Spinal cord (tissue), 10 donors: ENCODE results near the gene XBP1. TPM values are rescaled to one million over a fixed set of nuclear protein-coding genes. Genes with fewer than 3 reads are reported as not detected.
"Not testable (repeated sequence)": the region's sequence is repeated elsewhere in the genome, so short reads cannot be mapped to it uniquely, and the experiment has no call there.

Source experiments
- DNase-seq, 6 donors: peaks; one replicate each; pipeline versions ENCODE4 v3.0.0 to v3.0.0-alpha.2; 2013 to 2015; ENCODE audit warnings: low spot score in 6 of 6, low read depth in 4 of 6
- H3K27ac ChIP-seq: one replicate; pipeline ENCODE4 v1.5.1; 2013; ENCODE audit warnings: low read depth, low read length, control low read depth
- H3K27me3 ChIP-seq: one replicate; pipeline ENCODE4 v1.6.1; 2013; ENCODE audit warnings: low read length; ENCODE audit not compliant: control insufficient read depth, insufficient read depth
- H3K36me3 ChIP-seq: one replicate; pipeline ENCODE4 v1.6.1; 2013; ENCODE audit warnings: low read length; ENCODE audit not compliant: control insufficient read depth, insufficient read depth
- H3K4me1 ChIP-seq: one replicate; pipeline ENCODE4 v1.6.1; 2013; ENCODE audit warnings: low read length; ENCODE audit not compliant: control insufficient read depth, insufficient read depth
- H3K4me3 ChIP-seq: one replicate; pipeline ENCODE4 v1.5.1; 2013; ENCODE audit warnings: low read depth, low read length, control low read depth
- H3K9me3 ChIP-seq: one replicate; pipeline ENCODE4 v1.6.1; 2013; ENCODE audit warnings: low read length; ENCODE audit not compliant: control insufficient read depth, insufficient read depth
- WGBS: methylation state at CpG from one replicate; pipeline ENCODE4 v1.1.5; 2013; ENCODE audit warnings: missing lambda C conversion rate; ENCODE audit not compliant: insufficient coverage; 5-methylcytosine and 5-hydroxymethylcytosine counted together
- polyA plus RNA-seq, 2 donors: library from polyadenylated mRNA; unstranded; fragments of 120-200 nt; gene quantifications; one replicate each; pipeline ENCODE4 v1.2.1, GENCODE V29; 2013; ENCODE audit not compliant: insufficient read length in 2 of 2
- total RNA-seq, 2 donors: library from RNA; depleted of rRNA in 1 of 2; stranded (reverse); fragments of 120-200 nt in 1 of 2; fragments of >200 nt in 1 of 2; gene quantifications; one replicate each; pipeline versions ENCODE4 v1.2.3 to v1.2.4, GENCODE V29; 2013 to 2014
- donor health status: healthy.

XBP1 gene
- total and polyA plus RNA-seq, 4 donors = 49.2 to 105 (median 65.8) TPM

GRCh38 chr22:28832731-28833130 lies 32.4 kb upstream of the XBP1 start:
- Histone ChIP-seq H3K36me3 (no peaks in the 10 kb centered on the region), H3K9me3 (no peaks in the 10 kb centered on the region), H3K27ac (no peak overlapping the region), H3K4me3 (no peak overlapping the region), H3K27me3 (no peaks in the 10 kb centered on the region), H3K4me1 (no peaks in the 10 kb centered on the region)
- no CpG with 5 or more reads among the region's 1 CpG for WGBS
- DNase-seq = no peak

- no peak overlapping the region for H3K4me3 ChIP-seq
- H3K36me3 ChIP-seq = no peaks in the 10 kb centered on the region
- H3K27me3 ChIP-seq = no peaks in the 10 kb centered on the region
- H3K9me3 ChIP-seq = no peaks in the 10 kb centered on the region
- DNase-seq = no peak
- H3K4me1 ChIP-seq = no peaks in the 10 kb centered on the region
- H3K27ac ChIP-seq = no peak overlapping the region
- WGBS = 70% methylated on average over 6 of the region's 7 CpGs
These were observed 31.0 kb upstream of the XBP1 start for GRCh38 chr22:28831140-28832072.

DNA sequence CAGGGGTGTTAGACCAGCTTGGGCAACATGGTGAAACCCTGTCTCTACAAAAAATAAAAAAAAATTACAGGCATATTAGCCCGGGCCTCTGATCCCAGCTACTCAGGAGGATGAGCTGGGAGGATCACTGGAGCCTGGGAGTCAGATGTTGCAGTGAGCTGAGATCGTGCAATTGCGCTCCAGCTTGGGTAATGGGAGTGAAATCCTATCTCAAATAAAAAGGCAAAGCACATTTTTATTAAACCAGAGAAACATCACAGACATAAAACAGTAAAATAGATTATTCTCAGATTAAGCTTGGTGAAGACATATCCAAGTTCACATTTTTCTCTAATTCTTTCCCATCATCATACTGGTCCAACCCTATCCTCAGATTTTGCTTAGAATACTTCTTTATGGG lies 30.1 kb upstream of the XBP1 start:
- Histone ChIP-seq H3K4me3 (no peak overlapping the region), H3K36me3 (no peaks in the 10 kb centered on the region), H3K4me1 (no peaks in the 10 kb centered on the region), H3K27me3 (no peaks in the 10 kb centered on the region), H3K27ac (no peak overlapping the region), H3K9me3 (no peaks in the 10 kb centered on the region)
- WGBS = no CpG with 5 or more reads among the region's 3 CpGs
- no peak for DNase-seq

DNA sequence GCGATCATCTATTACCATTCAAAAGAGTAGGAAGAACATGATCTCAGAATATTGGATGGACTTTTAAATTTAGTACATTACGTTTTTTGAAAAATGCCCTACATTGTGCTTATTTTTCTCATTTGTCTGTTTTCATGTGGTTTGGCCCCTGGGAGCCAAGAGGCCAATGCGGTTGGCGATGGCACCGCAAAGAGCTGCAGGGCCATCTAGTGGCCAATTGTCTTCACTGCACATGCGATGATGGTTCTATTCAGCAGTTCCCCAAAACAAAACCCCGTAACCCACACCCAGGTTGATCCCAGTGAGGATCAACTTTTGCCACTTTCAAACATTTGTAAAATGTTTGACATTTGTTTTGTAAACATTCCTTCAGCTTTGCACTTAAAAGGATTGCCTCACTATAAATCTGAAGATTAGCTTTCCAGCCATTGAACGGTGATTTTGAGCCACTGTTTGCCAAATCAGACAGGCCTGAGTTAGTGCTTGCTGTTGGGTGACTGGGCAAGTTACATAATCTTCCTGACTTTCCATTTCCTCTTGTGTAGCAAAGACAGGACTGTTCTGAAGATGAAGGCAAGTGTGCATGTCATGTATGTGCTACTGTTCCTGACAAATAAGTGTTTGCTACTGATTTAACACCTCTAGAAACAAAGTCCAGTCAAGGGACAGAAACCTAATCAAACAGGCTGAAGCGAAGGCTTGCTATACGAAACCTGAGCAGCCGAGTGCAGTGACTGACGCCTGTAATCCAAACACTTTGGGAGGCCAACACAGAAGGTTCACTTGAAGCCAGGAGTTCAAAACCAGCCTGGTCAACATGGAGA lies 29.2 kb upstream of the XBP1 start:
- H3K4me3 ChIP-seq = no peak overlapping the region
- H3K27me3 ChIP-seq = no peaks in the 10 kb centered on the region
- peak; percentile 31 to 83 (median 54) for DNase-seq
- H3K4me1 ChIP-seq = no peaks in the 10 kb centered on the region
- no peaks in the 10 kb centered on the region for H3K9me3 ChIP-seq
- WGBS = 37% methylated on average over 8 of the region's 12 CpGs
- no peaks in the 10 kb centered on the region for H3K36me3 ChIP-seq
- H3K27ac ChIP-seq = no peak overlapping the region

DNA sequence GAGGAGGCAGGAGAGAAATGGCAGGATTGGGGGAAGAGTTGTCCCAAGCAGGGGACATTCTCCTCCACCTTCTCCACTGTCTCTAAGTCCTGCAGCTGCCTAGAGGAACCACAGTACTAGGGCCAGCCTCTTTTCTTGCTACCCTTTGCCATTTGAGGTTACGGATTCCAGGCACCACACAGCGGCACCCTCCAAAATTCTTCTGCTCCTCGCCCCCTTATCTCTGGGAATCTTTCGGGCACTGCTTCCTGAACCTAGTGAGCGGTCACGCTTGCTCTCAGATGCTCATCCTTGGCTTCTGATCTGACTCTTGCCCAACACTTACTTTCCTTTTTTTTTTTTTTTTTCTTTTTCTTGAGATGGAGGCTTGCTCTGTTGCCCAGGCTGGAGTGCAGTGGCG lies 26.6 kb upstream of the XBP1 start:
- no peak overlapping the region for H3K27ac ChIP-seq
- WGBS = 99% methylated on average over 6 of the region's 7 CpGs

GRCh38 chr22:28826430-28826829 lies 26.1 kb upstream of the XBP1 start:
- not testable (repeated sequence) for DNase-seq, H3K27me3 ChIP-seq, H3K27ac ChIP-seq, H3K36me3 ChIP-seq, H3K9me3 ChIP-seq, H3K4me1 ChIP-seq, H3K4me3 ChIP-seq
- WGBS = no CpG with 5 or more reads among the region's 4 CpGs

More for the DNA sequence above, 26.6 kb upstream of the XBP1 start:
- Histone ChIP-seq H3K4me1 (no peaks in the 10 kb centered on the region), H3K27me3 (no peaks in the 10 kb centered on the region), H3K36me3 (no peaks in the 10 kb centered on the region), H3K9me3 (no peaks in the 10 kb centered on the region), H3K4me3 (no peak overlapping the region)
- DNase-seq = no peak

- not testable (repeated sequence) for H3K27me3 ChIP-seq, H3K27ac ChIP-seq, H3K36me3 ChIP-seq, H3K4me1 ChIP-seq, H3K4me3 ChIP-seq, H3K9me3 ChIP-seq, DNase-seq
- WGBS = 100% methylated on average over 6 of the region's 9 CpGs
These were observed 24.1 kb upstream of the XBP1 start for GRCh38 chr22:28824455-28824854.

GRCh38 chr22:28822930-28823551 lies 22.7 kb upstream of the XBP1 start:
- Histone ChIP-seq H3K27ac (no peak overlapping the region), H3K9me3 (no peaks in the 10 kb centered on the region), H3K4me3 (no peak overlapping the region), H3K36me3 (no peaks in the 10 kb centered on the region), H3K27me3 (no peaks in the 10 kb centered on the region), H3K4me1 (peaks cover 7% of the 10 kb centered on the region)
- DNase-seq = peak in 3 of 6 donors; percentile 32 to 82 (median 58)
- WGBS = 0% methylated on average over 1 of the region's 4 CpGs

GRCh38 chr22:28821452-28821851 lies 21.1 kb upstream of the XBP1 start:
- peaks cover 7% of the 10 kb centered on the region for H3K4me1 ChIP-seq
- H3K36me3 ChIP-seq = no peaks in the 10 kb centered on the region
- no peaks in the 10 kb centered on the region for H3K27me3 ChIP-seq
- no peak overlapping the region for H3K27ac ChIP-seq
- 80% methylated on average over 1 of the region's 1 CpG for WGBS
- no peak for DNase-seq
- no peak overlapping the region for H3K4me3 ChIP-seq
- H3K9me3 ChIP-seq = no peaks in the 10 kb centered on the region
